A673 (cell line): ENCODE results near the gene TMEM30B. TPM values are rescaled to one million over a fixed set of nuclear protein-coding genes. Genes with fewer than 3 reads are reported as not detected.

Source experiments
- BruUV-seq: library from RNA; stranded (reverse); fragments of 400-500 nt; replicated peaks from 2 replicates; lab custom pipeline; 2021; lab: Mats Ljungman, UMichigan
- CTCF ChIA-PET: fragments of 300-600 bp; sonication (Branson Sonifier 250); formaldehyde crosslinking; loops from one replicate; lab custom pipeline; 2022; ENCODE audit warnings: antibody characterized with exemption; lab: Charles Lee
- POLR2A ChIA-PET: fragments of 300-600 bp; sonication (Branson Sonifier 250); formaldehyde crosslinking; loops from one replicate; lab custom pipeline; 2022; ENCODE audit warnings: antibody characterized with exemption; ENCODE audit not compliant: low non-redundant PET; lab: Charles Lee
- DNase-seq: peaks from one replicate; pipeline ENCODE4 v3.0.0-alpha.2; 2015; ENCODE audit warnings: low spot score
- H3K27ac ChIP-seq: fragments of 200-600 bp; sonication (generic); 2 replicates; pipeline ENCODE4 v1.5.1; 2016; ENCODE audit warnings: mixed run types, low read depth, mild to moderate bottlenecking, mixed read lengths, antibody characterized with exemption, low read length; ENCODE audit not compliant: poor library complexity, severe bottlenecking
- H3K27me3 ChIP-seq: fragments of 200-600 bp; sonication (generic); replicated peaks from 2 replicates; pipeline ENCODE4 v1.6.1; 2017; ENCODE audit warnings: mixed run types, low read depth, mild to moderate bottlenecking, mixed read lengths, antibody characterized with exemption, low read length; ENCODE audit not compliant: insufficient read depth, poor library complexity
- H3K36me3 ChIP-seq: fragments of 200-600 bp; sonication (generic); 2 replicates; pipeline ENCODE4 v1.6.1; 2016; ENCODE audit warnings: mixed run types, mild to moderate bottlenecking, mixed read lengths, antibody characterized with exemption, low read length; ENCODE audit not compliant: insufficient read depth, poor library complexity, severe bottlenecking
- H3K4me1 ChIP-seq: fragments of 200-600 bp; sonication (generic); 2 replicates; pipeline ENCODE4 v1.6.1; 2017; ENCODE audit warnings: mixed run types, mild to moderate bottlenecking, mixed read lengths, antibody characterized with exemption, low read length; ENCODE audit not compliant: insufficient read depth, poor library complexity, severe bottlenecking
- H3K4me3 ChIP-seq: fragments of 200-600 bp; sonication (generic); 2 replicates; pipeline ENCODE4 v1.5.1; 2016; ENCODE audit warnings: low read depth, mixed run types, mild to moderate bottlenecking, mixed read lengths, low read length; ENCODE audit not compliant: poor library complexity, severe bottlenecking
- H3K9me3 ChIP-seq: fragments of 200-600 bp; sonication (generic); 2 replicates; pipeline ENCODE4 v1.6.1; 2016; ENCODE audit warnings: mixed run types, low read depth, mild to moderate bottlenecking, mixed read lengths, antibody characterized with exemption, low read length; ENCODE audit not compliant: poor library complexity, severe bottlenecking
- EZH2 ChIP-seq: fragments of 200-600 bp; sonication (generic); IDR thresholded peaks from 2 replicates; pipeline ENCODE4 v1.6.1; 2017; ENCODE audit warnings: borderline replicate concordance, low read depth, mild to moderate bottlenecking, mixed read lengths, antibody characterized with exemption, low read length; ENCODE audit not compliant: poor library complexity, severe bottlenecking
- intact Hi-C: fragments of 100-400 bp; cut with micrococcal nuclease; formaldehyde crosslinking; loops from one replicate; pipeline ENCODE4 v1.10.0; 2022; ENCODE audit not compliant: unreplicated experiment
- total RNA-seq: library from RNA; stranded (reverse); gene quantifications from 2 replicates; pipeline ENCODE4 v1.2.3, GENCODE V29; 2021
- TF ChIP-seq, protein P1 (sequence below): fragments of 300-800, 200-600 bp; sonication (generic); conservative IDR thresholded peaks from 2 replicates; pipeline ENCODE4 v1.5.1; 2017; ENCODE audit warnings: low read depth, mild to moderate bottlenecking, antibody characterized with exemption, low read length, moderate library complexity, mixed read lengths

TMEM30B gene
- total RNA-seq, 1 experiment from 2014 or later = 0.15 TPM

DNA sequence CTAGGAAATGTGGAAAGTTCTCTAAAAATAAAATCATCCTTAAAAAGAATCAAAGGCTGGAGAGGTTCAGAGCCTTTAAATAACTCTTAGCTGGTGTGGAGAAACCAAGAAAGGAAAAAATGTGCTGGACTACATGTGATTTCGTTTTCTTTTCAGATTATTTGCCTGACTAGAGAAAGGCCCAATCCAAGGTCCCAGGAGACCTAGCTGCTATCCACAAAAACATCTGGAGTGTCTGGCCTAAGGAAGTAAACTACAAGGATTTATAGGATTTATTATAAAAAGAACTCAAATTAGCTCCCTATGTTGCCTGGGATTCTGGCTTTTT, 774 bp upstream of the TMEM30B start:
- no peak for DNase-seq
- Histone ChIP-seq H3K9me3 (no peaks in the 10 kb centered on the region), H3K27ac (no peak overlapping the region), H3K4me3 (no peak overlapping the region), H3K36me3 (no peaks in the 10 kb centered on the region), H3K4me1 (peaks cover 5% of the 10 kb centered on the region), H3K27me3 (no peaks in the 10 kb centered on the region)
- TF ChIP-seq EZH2 = no peak
- TF ChIP-seq, protein P1, sequence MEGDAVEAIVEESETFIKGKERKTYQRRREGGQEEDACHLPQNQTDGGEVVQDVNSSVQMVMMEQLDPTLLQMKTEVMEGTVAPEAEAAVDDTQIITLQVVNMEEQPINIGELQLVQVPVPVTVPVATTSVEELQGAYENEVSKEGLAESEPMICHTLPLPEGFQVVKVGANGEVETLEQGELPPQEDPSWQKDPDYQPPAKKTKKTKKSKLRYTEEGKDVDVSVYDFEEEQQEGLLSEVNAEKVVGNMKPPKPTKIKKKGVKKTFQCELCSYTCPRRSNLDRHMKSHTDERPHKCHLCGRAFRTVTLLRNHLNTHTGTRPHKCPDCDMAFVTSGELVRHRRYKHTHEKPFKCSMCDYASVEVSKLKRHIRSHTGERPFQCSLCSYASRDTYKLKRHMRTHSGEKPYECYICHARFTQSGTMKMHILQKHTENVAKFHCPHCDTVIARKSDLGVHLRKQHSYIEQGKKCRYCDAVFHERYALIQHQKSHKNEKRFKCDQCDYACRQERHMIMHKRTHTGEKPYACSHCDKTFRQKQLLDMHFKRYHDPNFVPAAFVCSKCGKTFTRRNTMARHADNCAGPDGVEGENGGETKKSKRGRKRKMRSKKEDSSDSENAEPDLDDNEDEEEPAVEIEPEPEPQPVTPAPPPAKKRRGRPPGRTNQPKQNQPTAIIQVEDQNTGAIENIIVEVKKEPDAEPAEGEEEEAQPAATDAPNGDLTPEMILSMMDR = no peak
- ChIA-PET POLR2A (no interaction called here), CTCF (no interaction called here)
- intact Hi-C loops = no loop called here
- no TSS peak for BruUV-seq

DNA sequence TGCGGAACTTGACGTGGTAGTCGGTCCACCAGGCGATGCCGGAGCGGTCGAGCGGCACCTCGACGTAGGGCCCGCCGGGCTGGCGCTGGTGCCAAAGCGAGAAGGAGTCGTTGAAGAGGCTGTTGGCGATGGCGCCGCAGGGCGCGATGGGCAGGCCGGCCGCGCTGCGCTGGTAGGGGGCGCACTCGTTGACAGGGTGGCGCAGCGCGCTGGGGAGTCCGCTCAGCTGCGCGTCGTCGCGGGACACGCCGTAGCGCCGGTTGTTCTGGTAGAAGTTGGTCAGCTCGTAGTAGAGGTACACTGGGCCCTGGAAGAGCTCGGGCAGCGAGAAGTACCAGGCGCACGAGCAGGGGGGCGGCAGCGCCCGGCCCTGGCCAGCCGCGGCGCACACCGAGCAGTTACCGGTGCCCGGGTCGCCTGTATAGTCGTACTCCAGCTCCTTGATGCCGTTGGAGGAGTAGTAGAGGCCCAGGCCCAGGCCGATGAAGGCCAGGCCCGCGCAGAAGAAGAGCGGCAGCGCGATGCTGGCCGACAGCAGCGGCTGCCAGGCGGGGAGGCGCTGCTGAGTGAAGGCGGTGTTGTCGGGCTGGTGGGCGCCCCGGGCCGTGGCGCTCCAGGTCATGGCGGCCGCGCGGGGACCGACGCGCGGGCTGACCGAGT, 482 bp downstream of the TMEM30B start:
- DNase-seq = peak; percentile 72
- H3K27ac ChIP-seq = no peak overlapping the region
- no peaks in the 10 kb centered on the region for H3K27me3 ChIP-seq
- H3K36me3 ChIP-seq = no peaks in the 10 kb centered on the region
- ChIA-PET POLR2A (no interaction called here), CTCF (interaction anchor here (0.6 kb wide), 1 partner anchor 11 kb away, joined by 4 read pairs; no protein-coding TSS in a partner anchor)
- no peaks in the 10 kb centered on the region for H3K4me1 ChIP-seq
- BruUV-seq = no TSS peak
- peak overlapping the region; percentile 51 for H3K4me3 ChIP-seq
- no peaks in the 10 kb centered on the region for H3K9me3 ChIP-seq
- no peak for TF ChIP-seq EZH2
- TF ChIP-seq, protein P1 = peak; percentile 66
- intact Hi-C loops = no loop called here

DNA sequence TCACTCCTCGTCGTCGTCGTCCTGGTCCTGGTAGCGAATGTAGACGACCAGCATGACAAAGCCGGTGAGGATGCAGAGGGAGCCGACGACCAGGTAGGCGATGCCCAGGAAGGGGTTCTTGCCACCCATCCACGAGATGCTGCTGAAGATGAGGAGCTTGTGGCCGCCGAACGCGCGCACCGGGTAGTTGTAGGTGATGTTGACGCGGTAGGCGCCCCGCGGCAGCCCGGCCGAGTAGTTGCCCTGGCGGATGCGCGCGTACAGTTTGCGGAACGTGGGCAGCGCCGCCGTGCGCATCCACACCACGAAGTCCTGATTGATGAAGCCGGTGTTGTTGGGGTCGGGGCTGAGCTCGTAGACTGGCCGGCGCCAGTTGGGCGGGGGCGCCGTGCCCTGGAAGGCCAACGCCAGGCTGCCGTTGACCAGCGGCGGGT, 1.0 kb downstream of the TMEM30B start:
- TF ChIP-seq, protein P1 = no peak
- TF ChIP-seq EZH2 = no peak
- Histone ChIP-seq H3K4me1 (no peaks in the 10 kb centered on the region), H3K27me3 (no peaks in the 10 kb centered on the region), H3K36me3 (no peaks in the 10 kb centered on the region), H3K4me3 (peak overlapping the region; percentile 51), H3K27ac (no peak overlapping the region), H3K9me3 (no peaks in the 10 kb centered on the region)
- POLR2A ChIA-PET = no interaction called here
- BruUV-seq = no TSS peak
- CTCF ChIA-PET = interaction anchor here (0.6 kb wide), 1 partner anchor 11 kb away, joined by 4 read pairs; no protein-coding TSS in a partner anchor
- no peak for DNase-seq
- intact Hi-C loops = no loop called here
